Muscle layer of colon (tissue), 2 donors: Measurements from ENCODE around the gene ITGA2B.

Experiments used
- H3K27ac ChIP-seq: one replicate; pipeline ENCODE4 v1.7.0; 2013; ENCODE audit warnings: low read depth, mild to moderate bottlenecking, low read length, moderate library complexity
- H3K27me3 ChIP-seq, 2 donors: one replicate each; pipeline ENCODE4 v1.7.0; 2013; ENCODE audit warnings: low read length in 2 of 2, mild to moderate bottlenecking in 2 of 2; ENCODE audit not compliant: insufficient read depth in 2 of 2, control insufficient read depth in 1 of 2
- H3K36me3 ChIP-seq: one replicate; pipeline ENCODE4 v1.7.0; 2013; ENCODE audit warnings: mild to moderate bottlenecking, low read length; ENCODE audit not compliant: insufficient read depth
- H3K4me1 ChIP-seq: one replicate; pipeline ENCODE4 v1.7.0; 2013; ENCODE audit warnings: mild to moderate bottlenecking, low read length; ENCODE audit not compliant: insufficient read depth
- H3K4me3 ChIP-seq, 2 donors: one replicate each; pipeline ENCODE4 v1.7.0; 2013; ENCODE audit warnings: low read length in 2 of 2, low read depth in 1 of 2, mild to moderate bottlenecking in 1 of 2, moderate library complexity in 1 of 2
- H3K9ac ChIP-seq: one replicate; pipeline ENCODE4 v1.7.0; 2013; ENCODE audit warnings: low read length
- H3K9me3 ChIP-seq: one replicate; pipeline ENCODE4 v1.7.0; 2013; ENCODE audit warnings: mild to moderate bottlenecking, low read length
- donor health status: abdominal sarcoma.
- donor health status: Adenocarcinoma of cecum.

The ITGA2B gene

GRCh38 chr17:44363613-44364159, 25.8 kb downstream of the ITGA2B start, which contains the start of gene FAM171A2:
FAM171A2 (minus strand) TSS chr17:44363853; CDS start chr17:44363714, 139 bp downstream.
- no peak within 1 kb of the TSS for H3K27ac ChIP-seq
- peaks cover 0 to 14% of the 10 kb centered on the region in 2 donors for H3K27me3 ChIP-seq
- H3K9ac ChIP-seq: no peak within 1 kb of the TSS
- H3K36me3 ChIP-seq: no peaks in the 10 kb centered on the region
- peaks cover 16% of the 10 kb centered on the region for H3K4me1 ChIP-seq
- H3K9me3 ChIP-seq: no peaks in the 10 kb centered on the region
- peak within 1 kb of the TSS; percentile 56 to 67 for H3K4me3 ChIP-seq

DNA sequence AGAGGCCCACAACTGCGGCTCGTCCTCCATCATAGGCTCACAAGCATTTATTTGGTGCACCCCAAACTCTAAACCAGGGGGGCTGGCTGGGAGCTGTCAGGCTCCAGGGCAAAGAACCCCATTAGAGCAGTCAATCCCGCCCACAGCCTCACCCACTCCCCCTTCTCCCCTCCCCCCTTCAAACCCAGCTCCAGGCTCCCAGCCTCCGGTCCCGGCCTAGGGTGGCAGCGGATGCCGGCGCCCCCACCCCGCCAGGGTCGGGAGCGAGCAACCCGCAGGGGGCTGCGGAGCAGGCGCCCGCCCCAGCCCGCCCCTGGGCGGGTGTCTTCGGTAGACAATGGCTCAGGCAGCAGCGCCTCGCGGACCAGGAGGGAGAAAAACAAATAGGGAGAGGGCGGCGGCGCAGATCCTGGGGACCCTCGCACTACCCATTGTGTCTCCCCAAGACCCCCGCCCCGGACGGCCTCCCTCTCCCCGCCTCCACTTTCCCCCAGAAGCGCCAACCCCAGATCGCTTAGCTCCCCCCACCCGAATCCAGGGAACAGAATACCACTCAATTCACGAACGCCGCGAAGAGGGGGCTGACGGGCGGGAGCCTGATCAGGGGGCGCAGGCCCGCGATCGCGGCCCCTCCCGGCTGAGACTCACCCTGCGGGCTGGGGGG, 26.4 kb downstream of the ITGA2B start:
- Histone ChIP-seq H3K9ac (no peak overlapping the region), H3K9me3 (no peaks in the 10 kb centered on the region), H3K4me1 (peaks cover 16% of the 10 kb centered on the region), H3K4me3 (peak overlapping the region; percentile 56 to 67), H3K27me3 (peaks cover 0 to 14% of the 10 kb centered on the region in 2 donors), H3K36me3 (no peaks in the 10 kb centered on the region), H3K27ac (no peak overlapping the region)

DNA sequence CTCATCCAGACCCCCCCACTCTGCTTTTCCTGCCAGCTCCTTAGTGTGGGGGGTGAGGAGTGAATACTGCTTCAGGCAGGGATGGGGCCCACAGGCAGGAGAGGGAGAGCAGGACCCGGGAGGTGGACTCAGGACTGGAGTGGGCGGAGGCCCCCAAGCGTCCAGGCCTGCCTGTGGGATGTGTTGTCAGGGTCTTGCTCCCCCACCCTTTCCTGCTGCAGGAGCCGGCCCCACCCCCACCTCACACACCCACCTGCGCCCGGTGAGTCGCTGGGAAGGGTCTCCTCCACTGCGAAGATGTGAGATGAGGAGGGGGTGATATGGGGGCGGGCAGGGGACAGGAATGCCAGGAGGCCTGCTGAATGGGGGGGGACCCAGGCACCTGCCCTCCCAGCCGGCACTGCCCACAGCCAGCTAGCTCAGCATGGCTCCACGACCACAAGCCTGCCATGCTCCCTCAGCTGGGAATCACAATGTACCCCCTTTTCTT, 26.9 kb downstream of the ITGA2B start:
- no peak overlapping the region for H3K27ac ChIP-seq

DNA sequence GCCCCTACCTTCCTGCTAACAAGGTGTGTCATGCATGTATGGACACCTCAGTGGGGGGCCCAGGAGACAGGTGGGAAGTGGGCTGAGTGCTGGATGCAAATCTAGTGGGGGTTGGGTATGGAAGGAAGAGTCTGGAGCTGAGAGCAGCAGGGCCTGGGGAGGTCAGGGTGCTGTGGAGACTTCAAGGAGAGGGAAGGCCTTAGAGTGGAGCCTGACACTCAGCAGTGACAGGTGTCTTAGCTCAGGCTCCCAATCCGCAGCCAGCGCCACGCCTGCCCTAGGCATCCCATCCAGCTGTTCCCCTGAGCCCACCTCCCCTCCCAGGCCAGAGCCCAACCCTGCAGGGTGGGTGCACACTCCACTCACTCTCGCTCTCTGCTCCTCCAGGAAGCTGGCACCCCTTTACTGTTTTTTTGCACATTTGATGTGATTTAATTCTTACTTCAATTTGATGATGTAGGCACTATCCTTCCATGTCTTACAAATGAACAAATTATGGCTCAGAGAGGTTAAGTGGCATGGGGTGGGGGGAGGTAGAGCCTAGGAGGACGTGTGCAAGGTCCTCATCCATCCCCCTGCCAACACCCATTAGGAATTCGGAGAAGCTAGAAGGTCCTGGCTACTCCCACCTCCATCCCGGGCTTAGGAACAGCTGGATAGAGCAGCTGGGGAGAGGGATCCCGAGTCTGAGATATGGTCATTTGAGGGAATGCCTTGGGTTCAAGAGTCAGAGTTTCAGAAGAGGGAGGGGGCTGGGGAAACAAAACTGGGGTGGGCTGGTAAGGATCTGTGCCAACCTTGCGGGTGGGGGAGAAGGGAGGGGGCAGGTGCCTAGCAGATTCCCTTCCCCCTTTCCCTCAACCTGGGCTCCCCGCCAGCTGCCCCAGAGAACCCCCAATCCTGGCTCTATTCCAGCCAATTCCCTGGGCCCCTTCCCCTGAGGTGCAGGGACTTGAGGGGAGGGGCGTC, 27.9 kb downstream of the ITGA2B start:
- H3K9ac ChIP-seq: no peak overlapping the region
- peaks cover 16% of the 10 kb centered on the region for H3K4me1 ChIP-seq
- H3K27ac ChIP-seq: no peak overlapping the region
- H3K27me3 ChIP-seq: peaks cover 0 to 14% of the 10 kb centered on the region in 2 donors
- H3K4me3 ChIP-seq: no peak overlapping the region
- H3K36me3 ChIP-seq: no peaks in the 10 kb centered on the region
- no peaks in the 10 kb centered on the region for H3K9me3 ChIP-seq

More for the DNA sequence above, 26.9 kb downstream of the ITGA2B start:
- Histone ChIP-seq H3K4me3 (peak overlapping the region in 1 of 2 donors; percentile 56), H3K9ac (no peak overlapping the region), H3K27me3 (peaks cover 0 to 14% of the 10 kb centered on the region in 2 donors), H3K9me3 (no peaks in the 10 kb centered on the region), H3K4me1 (peaks cover 16% of the 10 kb centered on the region), H3K36me3 (no peaks in the 10 kb centered on the region)

GRCh38 chr17:44360826-44361225, 28.6 kb downstream of the ITGA2B start:
- Histone ChIP-seq H3K9me3 (no peaks in the 10 kb centered on the region), H3K36me3 (no peaks in the 10 kb centered on the region), H3K4me1 (peaks cover 16% of the 10 kb centered on the region), H3K27ac (no peak overlapping the region), H3K27me3 (peaks cover 0 to 14% of the 10 kb centered on the region in 2 donors), H3K9ac (no peak overlapping the region), H3K4me3 (no peak overlapping the region)

- peaks cover 16% of the 10 kb centered on the region for H3K4me1 ChIP-seq
- no peak overlapping the region for H3K27ac ChIP-seq
- no peak overlapping the region for H3K9ac ChIP-seq
- no peak overlapping the region for H3K4me3 ChIP-seq
- no peaks in the 10 kb centered on the region for H3K36me3 ChIP-seq
- no peaks in the 10 kb centered on the region for H3K9me3 ChIP-seq
- H3K27me3 ChIP-seq: peaks cover 0 to 14% of the 10 kb centered on the region in 2 donors
These were observed 29.3 kb downstream of the ITGA2B start for GRCh38 chr17:44360144-44360533.

DNA sequence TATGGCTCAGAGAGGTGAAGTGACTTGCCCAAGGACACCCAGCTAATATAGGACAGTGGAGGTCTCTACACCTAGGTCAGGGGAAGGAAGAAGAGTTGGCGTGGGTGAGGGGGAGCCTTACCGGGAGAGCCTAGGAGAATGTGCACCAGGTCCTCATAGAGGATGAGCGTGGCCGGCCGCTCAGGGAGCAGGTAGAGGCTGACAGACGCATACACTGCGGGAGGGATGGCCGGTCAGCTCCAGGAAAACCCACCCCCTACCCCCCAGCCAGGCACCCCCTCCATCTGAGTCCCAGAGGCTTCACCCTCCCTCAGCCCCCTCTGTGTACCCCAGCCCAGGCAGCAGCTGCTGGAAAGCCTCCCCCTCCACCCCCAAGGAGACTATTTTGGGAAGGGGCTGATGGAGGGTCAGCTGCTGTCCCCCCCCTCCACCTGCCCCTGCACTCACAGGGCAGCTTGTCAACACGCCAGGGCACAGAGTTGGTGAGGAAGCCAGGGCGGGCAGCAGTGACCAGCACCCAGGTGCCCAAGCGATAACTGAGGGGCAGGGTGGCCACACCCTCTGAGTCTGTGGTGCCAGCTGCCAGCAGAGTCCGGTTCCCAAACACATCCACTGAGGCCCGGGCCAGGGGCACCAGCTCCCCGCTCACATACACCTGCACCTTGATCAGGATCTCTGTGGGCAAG, 29.8 kb downstream of the ITGA2B start:
- no peaks in the 10 kb centered on the region for H3K36me3 ChIP-seq
- no peak overlapping the region for H3K4me3 ChIP-seq
- peaks cover 0 to 14% of the 10 kb centered on the region in 2 donors for H3K27me3 ChIP-seq
- H3K9me3 ChIP-seq: no peaks in the 10 kb centered on the region
- no peak overlapping the region for H3K9ac ChIP-seq
- H3K27ac ChIP-seq: no peak overlapping the region
- H3K4me1 ChIP-seq: peaks cover 16% of the 10 kb centered on the region

- H3K36me3 ChIP-seq: no peaks in the 10 kb centered on the region
- peaks cover 0 to 14% of the 10 kb centered on the region in 2 donors for H3K27me3 ChIP-seq
- H3K4me3 ChIP-seq: no peak overlapping the region
These were observed 30.4 kb downstream of the ITGA2B start for GRCh38 chr17:44359006-44359405.

DNA sequence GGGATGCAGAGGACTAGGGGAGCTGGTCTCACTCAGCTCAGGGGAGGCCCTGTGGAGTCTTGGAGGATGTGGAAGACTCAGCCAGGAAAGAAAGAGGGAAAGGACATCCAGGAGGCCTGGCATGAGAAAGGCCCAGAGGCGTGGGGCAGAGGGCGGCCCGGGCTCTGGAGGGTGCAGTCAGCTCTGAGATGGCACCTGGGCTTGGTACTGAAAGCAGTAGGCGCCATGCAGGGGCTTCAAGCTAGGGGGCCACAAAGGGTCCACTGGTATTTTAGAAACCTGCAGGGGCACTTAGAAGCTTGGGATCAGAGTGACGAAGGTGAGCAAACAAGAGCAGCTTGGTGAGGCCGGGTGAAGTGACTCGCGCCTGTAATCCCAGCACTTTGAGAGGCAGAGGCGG, 31.4 kb downstream of the ITGA2B start:
- Histone ChIP-seq H3K9me3 (no peaks in the 10 kb centered on the region), H3K36me3 (peaks cover 3% of the 10 kb centered on the region), H3K4me1 (peaks cover 10% of the 10 kb centered on the region), H3K27me3 (peaks cover 0 to 11% of the 10 kb centered on the region in 2 donors), H3K4me3 (no peak overlapping the region), H3K27ac (no peak overlapping the region), H3K9ac (no peak overlapping the region)

More at GRCh38 chr17:44359006-44359405, 30.4 kb downstream of the ITGA2B start:
- Histone ChIP-seq H3K27ac (no peak overlapping the region), H3K9me3 (no peaks in the 10 kb centered on the region), H3K4me1 (peaks cover 13% of the 10 kb centered on the region), H3K9ac (no peak overlapping the region)

DNA sequence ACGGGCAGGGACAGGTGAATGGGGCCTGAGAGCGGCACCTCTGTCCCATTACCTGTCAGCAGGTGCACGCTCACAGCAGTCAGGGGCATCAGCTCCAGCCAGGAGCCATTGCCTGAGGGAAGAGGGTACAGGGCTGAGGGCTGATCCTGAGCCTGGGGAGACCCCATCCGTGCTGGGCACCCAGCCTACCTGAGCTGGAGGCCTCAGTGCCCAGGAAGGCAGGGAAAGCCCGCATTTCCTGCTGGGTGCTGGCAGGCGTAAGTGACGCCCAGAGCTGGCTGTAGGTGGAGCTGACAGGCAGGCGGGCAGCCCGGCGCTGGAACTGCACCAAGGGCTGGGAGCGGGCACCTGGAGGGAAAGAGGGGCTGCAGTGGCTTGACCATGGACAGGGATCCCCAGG, 33.2 kb downstream of the ITGA2B start:
- no peak overlapping the region for H3K9ac ChIP-seq
- H3K4me1 ChIP-seq: no peaks in the 10 kb centered on the region
- no peaks in the 10 kb centered on the region for H3K9me3 ChIP-seq
- peaks cover 10% of the 10 kb centered on the region for H3K36me3 ChIP-seq
- H3K27me3 ChIP-seq: no peaks in the 10 kb centered on the region
- H3K27ac ChIP-seq: no peak overlapping the region
- H3K4me3 ChIP-seq: no peak overlapping the region
